H1 (cell line): ENCODE results near the gene DELE1.

ENCODE experiments used
- CHD2 ChIP-seq: IDR thresholded peaks from 2 replicates; pipeline ENCODE4 v1.6.1; 2012; ENCODE audit warnings: low read length, improper control_type of control experiment
- CTCF ChIP-seq, 3 experiments: IDR thresholded peaks; 1 replicate in 2 of 3; 2 replicates in 1 of 3; pipeline versions ENCODE4 v1.5.1 to v1.6.1; 2011; ENCODE audit warnings: low read length in 3 of 3, mild to moderate bottlenecking in 3 of 3, inconsistent platforms in 2 of 3, low read depth in 1 of 3, moderate library complexity in 1 of 3; ENCODE audit not compliant: insufficient read depth in 1 of 3; ENCODE audit errors: control extremely low read depth in 1 of 3
- TEAD4 ChIP-seq: IDR thresholded peaks from 2 replicates; pipeline ENCODE4 v1.6.1; 2012; ENCODE audit warnings: low read depth, low read length, inconsistent platforms, mixed read lengths
- USF2 ChIP-seq: IDR thresholded peaks from 2 replicates; pipeline ENCODE4 v1.6.1; 2011; ENCODE audit warnings: low read length, improper control_type of control experiment

- TF ChIP-seq CTCF (IDR thresholded peaks at IDR 0.05; ENCODE audit: control extremely low read depth in 1 of 3, insufficient read depth in 1 of 3, low read depth in 1 of 3, low read length in 3 of 3) = no peak
- no peak for TF ChIP-seq USF2
- TF ChIP-seq TEAD4 = no peak
- TF ChIP-seq CHD2 = no peak
Measured at GRCh38 chr5:141902015-141902814, 21.5 kb upstream of the DELE1 start.
